GM19328 (cell line): ENCODE results near the gene RILPL1.
"Not testable (repeated sequence)": the region's sequence is repeated elsewhere in the genome, so short reads cannot be mapped to it uniquely, and the experiment has no call there.

Source experiments
- ATAC-seq: cut with Tn5 transposase; IDR thresholded peaks from one replicate; pipeline ENCODE4 v1.9.1; 2021; ENCODE audit warnings: mild to moderate bottlenecking, moderate library complexity; ENCODE audit not compliant: unreplicated experiment

RILPL1 gene

GRCh38 chr12:123472438-123472849, 61.1 kb downstream of the RILPL1 start:
- ATAC-seq, result no peak

- no peak for ATAC-seq
These were observed 62.0 kb downstream of the RILPL1 start for GRCh38 chr12:123471374-123472068.

- no peak for ATAC-seq
These were observed 63.5 kb downstream of the RILPL1 start for GRCh38 chr12:123469978-123470377.

GRCh38 chr12:123468786-123469185, 64.7 kb downstream of the RILPL1 start:
- no peak for ATAC-seq

GRCh38 chr12:123465084-123465483, 68.4 kb downstream of the RILPL1 start:
- no peak for ATAC-seq

GRCh38 chr12:123463174-123463573, 70.3 kb downstream of the RILPL1 start:
- ATAC-seq, result not testable (repeated sequence)

- ATAC-seq, result peak; percentile 59
These were observed 75.3 kb downstream of the RILPL1 start, which contains the start of gene SNRNP35 for GRCh38 chr12:123457980-123458779. Gene SNRNP35, plus strand, starts transcription at chr12:123458139. Its CDS starts 7,402 bp downstream, at chr12:123465541.

- ATAC-seq, result no peak
These were observed 80.4 kb downstream of the RILPL1 start for GRCh38 chr12:123453165-123453564.

GRCh38 chr12:123452276-123452550, 81.3 kb downstream of the RILPL1 start:
- ATAC-seq, result not testable (repeated sequence)

GRCh38 chr12:123450636-123451035, 82.9 kb downstream of the RILPL1 start:
- ATAC-seq, result no peak

GRCh38 chr12:123449856-123450255, 83.7 kb downstream of the RILPL1 start:
- no peak for ATAC-seq

- ATAC-seq, result no peak
These were observed 84.2 kb downstream of the RILPL1 start for GRCh38 chr12:123449249-123449733.

GRCh38 chr12:123446333-123446713, 87.2 kb downstream of the RILPL1 start:
- ATAC-seq, result no peak

GRCh38 chr12:123445388-123446332, 87.9 kb downstream of the RILPL1 start:
- ATAC-seq, result no peak

- ATAC-seq, result no peak
These were observed 89.2 kb downstream of the RILPL1 start for GRCh38 chr12:123444092-123445026.

- no peak for ATAC-seq
These were observed 90.7 kb downstream of the RILPL1 start for GRCh38 chr12:123442774-123443173.

- no peak for ATAC-seq
These were observed 91.9 kb downstream of the RILPL1 start for GRCh38 chr12:123441523-123442164.

- ATAC-seq, result peak; percentile 71
These were observed 97.2 kb downstream of the RILPL1 start, which contains the start of gene RILPL2 for GRCh38 chr12:123436017-123436964. Gene RILPL2, minus strand, starts transcription at chr12:123436684. Its CDS starts 264 bp downstream, at chr12:123436420.
